ENCODE results near the gene DUOX1.

Gene DUOX1

GRCh38 chr15:45143946-45144345 lies 14.2 kb downstream of the DUOX1 start:
- DNase-seq = no peak

GRCh38 chr15:45144775-45145174 lies 15.0 kb downstream of the DUOX1 start:
- DNase-seq = no peak

GRCh38 chr15:45146405-45146804 lies 16.6 kb downstream of the DUOX1 start:
- DNase-seq = no peak

GRCh38 chr15:45147606-45148005 lies 17.8 kb downstream of the DUOX1 start:
- no peak for DNase-seq

GRCh38 chr15:45148076-45149059 lies 18.6 kb downstream of the DUOX1 start:
- no peak for DNase-seq

GRCh38 chr15:45149060-45149459 lies 19.3 kb downstream of the DUOX1 start:
- DNase-seq = no peak

- DNase-seq = no peak
Observed at GRCh38 chr15:45150481-45150880, 20.7 kb downstream of the DUOX1 start.

- no peak for DNase-seq
Observed at GRCh38 chr15:45150997-45151396, 21.2 kb downstream of the DUOX1 start.

- no peak for DNase-seq
Observed at GRCh38 chr15:45151998-45152828, 22.4 kb downstream of the DUOX1 start.

- no peak for DNase-seq
Observed at GRCh38 chr15:45155739-45156138, 25.9 kb downstream of the DUOX1 start.

GRCh38 chr15:45156744-45157455 lies 27.1 kb downstream of the DUOX1 start:
- no peak for DNase-seq

GRCh38 chr15:45157974-45158373 lies 28.2 kb downstream of the DUOX1 start:
- no peak for DNase-seq

GRCh38 chr15:45161666-45162065 lies 31.9 kb downstream of the DUOX1 start:
- DNase-seq = no peak

- DNase-seq = peak; percentile 47
Observed at GRCh38 chr15:45162771-45163507, 33.1 kb downstream of the DUOX1 start.

- DNase-seq = no peak
Observed at GRCh38 chr15:45163508-45163856, 33.7 kb downstream of the DUOX1 start.

- DNase-seq = no peak
Observed at GRCh38 chr15:45164914-45165313, 35.1 kb downstream of the DUOX1 start.

- DNase-seq = no peak
Observed at GRCh38 chr15:45165536-45165935, 35.7 kb downstream of the DUOX1 start.

- DNase-seq = peak; percentile 73
Observed at GRCh38 chr15:45166834-45167630, 37.2 kb downstream of the DUOX1 start.

GRCh38 chr15:45167631-45168205 lies 37.9 kb downstream of the DUOX1 start:
- no peak for DNase-seq

GRCh38 chr15:45168286-45168685 lies 38.5 kb downstream of the DUOX1 start:
- DNase-seq = no peak

Data from activated CD4-positive, alpha-beta T cell treated with anti-CD3 and anti-CD28 coated beads for 1 hour (primary cell).